ENCODE data around the gene CFDP1. TPM values are rescaled to one million over a fixed set of nuclear protein-coding genes. Genes with fewer than 3 reads are reported as not detected.

Gene CFDP1
- total and polyA plus RNA-seq, 2 of the 13 experiments (the other 11 are each of a cell fraction or from before 2014, with no cell fraction given): 78.6 to 153 TPM

GRCh38 chr16:75250089-75250808 is 183.1 kb downstream of the CFDP1 start (continued):
- no peak for TF ChIP-seq ZBTB40 (IDR thresholded peaks at IDR 0.05)
- no peak; the same call in 1 of the 2 replicates for TF ChIP-seq ZBTB40 (CRISPR knock-in tag; IDR thresholded peaks at IDR 0.05)
- TF ChIP-seq ZNF878 (CRISPR knock-in tag; IDR thresholded peaks at IDR 0.05): 0 out of 2 replicates have a peak, but pooled peaks have one; percentile 21
- TF ChIP-seq HNRNPL (IDR thresholded peaks at IDR 0.05; ENCODE audit: low read depth, low read length): peak; percentile 61; the same call in 1 of the 2 replicates
- no peak for TF ChIP-seq NR0B2 (CRISPR knock-in tag; IDR thresholded peaks at IDR 0.05)
- no peak for TF ChIP-seq ZNF337 (CRISPR knock-in tag; IDR thresholded peaks at IDR 0.05; ENCODE audit: borderline replicate concordance, low read depth)
- TF ChIP-seq ZFP90 (CRISPR knock-in tag; IDR thresholded peaks at IDR 0.05; ENCODE audit: borderline replicate concordance): peak; percentile 70; the same call in 1 of the 2 replicates
- TF ChIP-seq ZNF430 (CRISPR knock-in tag; IDR thresholded peaks at IDR 0.05): no peak; the same call in none of the 2 replicates
- TF ChIP-seq ZNF383 (CRISPR knock-in tag; IDR thresholded peaks at IDR 0.05; ENCODE audit: borderline replicate concordance): 0 out of 2 replicates have a peak, but pooled peaks have one; percentile 8
- no peak for TF ChIP-seq MEF2D (CRISPR knock-in tag; IDR thresholded peaks at IDR 0.05)
- no peak for TF ChIP-seq FOSL2 (CRISPR knock-in tag; IDR thresholded peaks at IDR 0.05)
- TF ChIP-seq RARA (CRISPR knock-in tag; IDR thresholded peaks at IDR 0.05): no peak
- TF ChIP-seq ZNF781 (CRISPR knock-in tag; IDR thresholded peaks at IDR 0.05; ENCODE audit: borderline replicate concordance, not compliant biosample characterization): peak; percentile 35
- TF ChIP-seq CCDC6 (CRISPR knock-in tag; IDR thresholded peaks at IDR 0.05): no peak; the same call in 1 of the 2 replicates
- TF ChIP-seq ZNF136 (CRISPR knock-in tag; IDR thresholded peaks at IDR 0.05; ENCODE audit: low read depth): no peak
- TF ChIP-seq USF2 (IDR thresholded peaks at IDR 0.05; ENCODE audit: low read depth, low read length): no peak
- no peak for TF ChIP-seq USF2 (CRISPR knock-in tag; IDR thresholded peaks at IDR 0.05; ENCODE audit: borderline replicate concordance)
- TF ChIP-seq ZNF547 (CRISPR knock-in tag; IDR thresholded peaks at IDR 0.05): no peak

All from HepG2 (cell line).